Pons (tissue), 1 donor: ENCODE results near the gene PRM2.

Source experiments
- DNase-seq: peaks from one replicate; pipeline ENCODE4 v3.0.0-alpha.2; 2016; ENCODE audit warnings: low spot score

Gene PRM2

DNA sequence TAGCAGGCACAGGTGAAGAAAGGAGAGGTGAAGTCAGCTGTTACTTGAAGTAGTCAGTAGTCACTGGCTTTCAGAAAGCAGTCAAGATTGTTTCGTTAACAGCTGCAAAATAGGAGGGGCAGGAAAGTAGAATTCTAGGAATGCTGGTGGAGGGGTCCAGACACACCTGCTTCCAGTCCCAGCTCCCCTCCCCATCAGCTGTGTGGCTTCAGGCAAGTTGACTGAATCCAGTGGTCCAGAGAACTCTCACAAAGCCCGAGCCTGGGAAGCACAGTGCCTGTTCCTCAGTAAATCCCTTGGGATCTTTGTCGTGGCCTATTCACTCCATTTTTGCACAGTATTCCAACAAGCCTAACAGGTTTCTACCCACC is 15.7 kb downstream of the PRM2 start:
- DNase-seq: no peak

DNA sequence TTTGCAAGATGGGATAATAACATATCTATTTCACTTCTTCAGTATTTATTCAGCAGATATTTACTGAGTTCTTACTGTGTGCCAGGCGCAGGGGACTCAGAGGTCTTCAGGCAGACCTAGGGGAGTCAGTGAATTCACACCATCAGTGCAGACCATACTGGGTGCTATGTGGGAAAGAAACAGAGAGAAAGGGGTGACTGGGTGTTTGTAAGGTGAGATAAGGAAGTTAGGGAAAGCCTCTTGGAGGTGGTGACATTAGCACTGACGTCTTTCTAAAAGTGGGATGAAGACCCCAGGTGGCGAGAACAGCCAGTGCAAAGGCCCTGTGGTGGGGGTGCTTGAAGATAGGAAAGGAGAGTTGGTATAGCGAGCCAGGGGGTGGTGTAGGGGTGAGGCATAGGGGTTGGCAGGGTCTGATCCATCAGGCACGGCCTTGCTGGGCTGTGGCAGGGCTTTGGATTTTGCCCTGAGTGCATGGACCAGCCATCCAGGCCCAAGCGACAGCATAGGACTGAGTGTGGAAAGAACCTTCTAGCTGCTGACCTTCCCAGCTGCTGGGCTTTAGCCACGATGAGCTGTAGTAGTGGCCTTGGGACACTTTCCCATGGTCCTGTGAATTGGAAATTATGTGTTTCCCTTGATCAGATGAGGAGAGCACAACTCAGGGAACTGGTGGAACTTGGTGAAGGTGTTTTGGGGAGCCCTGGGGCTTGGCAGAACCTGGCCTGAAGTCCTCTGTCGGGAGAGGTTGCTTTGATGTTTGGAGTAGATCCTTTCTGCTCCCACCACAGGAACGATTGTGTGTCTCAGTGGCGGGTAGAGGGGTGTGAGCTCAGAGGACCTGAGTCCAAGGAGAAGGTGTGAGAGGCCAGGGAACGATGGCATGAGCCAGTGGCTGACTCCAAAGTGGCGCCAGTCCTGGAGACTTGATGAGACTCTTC is 16.4 kb downstream of the PRM2 start:
- no peak for DNase-seq

DNA sequence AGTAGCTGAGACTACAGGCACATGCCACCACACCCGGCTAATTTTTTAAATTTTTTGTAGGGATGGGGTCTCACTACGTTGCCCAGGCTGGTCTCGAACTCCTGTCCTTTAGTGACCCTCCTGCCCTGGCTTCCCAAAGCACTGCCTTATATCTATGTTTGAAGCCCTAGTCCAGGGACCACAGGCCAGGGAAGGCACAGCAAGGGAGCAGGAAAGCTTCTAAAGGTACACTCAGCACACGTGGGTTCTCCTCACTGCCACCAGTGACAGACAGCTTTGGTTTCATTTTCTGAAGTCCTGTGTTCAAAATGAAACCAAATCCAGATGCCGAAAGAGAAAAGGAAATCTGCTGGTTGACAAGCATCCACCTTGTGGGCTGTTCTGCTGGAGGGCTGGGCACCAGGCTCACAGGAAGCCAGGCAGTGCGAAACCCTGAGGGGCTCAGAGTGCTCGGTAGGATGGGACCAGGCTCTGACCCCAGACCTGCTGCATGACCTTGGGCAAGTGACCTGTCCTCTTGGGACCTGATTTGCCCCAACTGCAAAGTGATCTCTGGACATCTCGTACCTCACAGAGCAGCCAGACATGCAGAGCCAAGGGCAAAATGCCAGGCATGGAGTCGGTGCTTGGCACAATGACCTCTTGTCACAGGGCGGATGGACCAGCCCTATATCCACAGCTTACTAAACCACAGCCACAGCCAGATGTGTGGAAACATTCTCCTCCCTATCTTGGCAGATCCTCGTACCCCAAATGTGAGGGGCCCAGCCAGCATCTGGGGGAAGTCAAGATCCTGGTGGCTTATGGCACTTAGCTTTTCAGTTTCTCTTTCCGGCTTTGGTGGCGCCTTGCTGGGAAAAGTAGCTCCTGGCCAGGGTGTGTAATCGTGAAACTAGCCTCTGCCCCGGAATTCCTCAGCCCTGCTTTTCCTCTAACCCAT is 17.5 kb downstream of the PRM2 start:
- peak; percentile 93 for DNase-seq

DNA sequence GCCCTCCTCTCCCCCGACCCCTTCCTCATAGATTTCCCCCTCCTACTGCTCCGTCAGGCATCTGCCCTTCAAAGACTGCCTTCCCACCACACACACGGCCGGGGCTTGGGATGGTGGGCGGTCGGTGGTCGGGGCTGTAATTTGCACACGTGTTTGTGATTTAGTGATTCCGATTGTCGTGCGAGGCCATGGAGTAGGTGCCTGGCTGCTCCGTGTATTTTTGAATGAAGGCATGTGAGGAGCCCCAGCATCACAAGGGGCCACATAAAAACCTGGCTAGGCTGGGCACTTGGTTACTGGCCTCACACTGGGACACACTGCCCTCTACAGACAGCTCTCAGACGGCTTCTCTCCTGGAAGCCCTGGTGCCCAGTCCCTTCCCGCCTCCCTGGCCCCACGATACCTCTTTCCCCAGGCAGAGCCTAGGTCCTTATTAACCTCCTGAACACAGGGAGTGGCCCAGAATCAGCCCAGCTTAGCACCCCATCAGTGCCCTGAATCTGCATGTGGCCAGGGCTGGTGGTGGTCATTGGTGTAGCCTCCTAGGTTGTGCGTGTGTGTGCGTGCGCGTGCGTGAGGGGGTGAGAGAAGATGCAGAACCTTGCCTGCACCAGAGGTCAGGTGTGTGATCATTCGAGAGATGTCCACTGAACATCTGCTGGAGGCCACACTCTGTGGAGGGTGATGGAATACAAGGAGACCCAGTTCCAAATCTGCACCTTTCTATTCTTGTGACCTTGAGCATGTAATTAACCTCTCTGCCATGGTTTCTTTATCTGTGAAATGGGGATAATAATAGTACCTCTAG is 18.9 kb downstream of the PRM2 start:
- DNase-seq: peak; percentile 87

DNA sequence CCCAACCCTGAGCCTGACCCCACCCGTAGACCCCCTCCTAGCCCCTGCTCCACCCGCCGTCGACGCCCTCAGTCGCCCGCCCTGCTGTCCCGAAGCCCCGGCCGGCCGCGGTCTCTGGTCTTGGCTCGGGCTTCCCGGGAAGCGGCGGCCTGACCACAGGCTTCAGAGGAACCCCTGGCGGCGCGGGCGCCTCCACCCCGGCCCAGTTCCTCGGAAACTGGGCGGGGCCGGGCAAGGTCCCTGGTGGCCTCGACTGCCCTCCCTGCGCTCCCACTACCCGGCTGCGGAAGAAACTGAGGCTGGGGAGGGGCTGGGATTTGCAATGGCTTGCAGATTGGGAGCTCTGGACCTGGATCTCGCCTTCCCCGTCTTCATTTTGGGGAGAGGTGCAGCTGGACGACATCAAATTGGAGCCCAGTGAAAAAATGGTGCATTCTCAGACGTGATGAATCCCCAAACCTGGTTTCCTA is 19.6 kb downstream of the PRM2 start:
- DNase-seq: peak; percentile 28

DNA sequence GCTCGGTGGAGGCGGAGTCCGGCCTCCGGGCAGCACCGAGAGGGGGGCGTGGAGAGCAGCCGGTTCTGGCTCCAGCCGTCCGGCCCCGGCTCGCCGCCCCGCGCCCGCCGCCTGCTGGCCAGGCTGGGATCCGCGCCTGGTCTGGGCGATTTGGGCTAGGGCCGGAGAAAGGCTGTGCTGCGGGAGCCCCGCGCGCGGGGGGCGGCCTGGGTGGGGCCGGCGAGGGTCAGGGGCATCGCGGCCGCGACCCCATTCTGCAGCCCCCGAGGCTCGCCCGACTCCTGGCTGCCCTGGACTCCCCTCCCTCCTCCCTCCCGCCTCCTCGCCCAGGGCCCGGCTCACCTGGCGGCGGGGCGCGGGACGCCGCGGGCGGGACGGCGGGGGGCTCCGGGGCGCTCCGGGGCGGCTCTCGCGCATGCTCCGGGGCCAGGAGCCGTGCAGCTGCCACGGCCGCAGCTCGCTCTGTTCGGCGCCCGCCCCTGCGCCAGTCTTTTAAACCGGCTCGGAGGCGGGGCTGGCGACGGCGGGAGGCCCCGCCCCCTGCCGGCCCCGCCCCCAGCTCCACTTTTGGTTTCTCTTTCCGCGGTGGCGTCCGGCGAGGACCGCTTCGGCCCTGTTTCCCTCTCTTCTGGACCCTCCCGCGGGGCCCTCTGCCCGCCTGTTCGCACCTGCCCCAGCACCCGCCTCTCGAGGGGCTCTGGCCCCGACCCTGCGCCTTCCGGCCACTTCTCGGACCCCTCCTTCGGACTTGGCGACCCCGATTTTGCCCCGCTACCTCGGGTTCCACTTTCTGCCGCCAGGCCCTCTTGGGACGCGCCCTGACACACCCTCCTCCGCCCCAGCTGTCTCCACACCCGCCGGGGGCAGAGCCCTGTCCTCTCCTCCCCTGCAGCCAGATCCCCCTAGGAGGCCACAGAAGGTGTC is 20.3 kb downstream of the PRM2 start, which contains the start of gene SOCS1:
Gene SOCS1 (minus strand): TSS at position 468 of the 924 bp plus-strand sequence. CDS start 726 bp downstream, outside the sequence.
- DNase-seq: peak; percentile 70

DNA sequence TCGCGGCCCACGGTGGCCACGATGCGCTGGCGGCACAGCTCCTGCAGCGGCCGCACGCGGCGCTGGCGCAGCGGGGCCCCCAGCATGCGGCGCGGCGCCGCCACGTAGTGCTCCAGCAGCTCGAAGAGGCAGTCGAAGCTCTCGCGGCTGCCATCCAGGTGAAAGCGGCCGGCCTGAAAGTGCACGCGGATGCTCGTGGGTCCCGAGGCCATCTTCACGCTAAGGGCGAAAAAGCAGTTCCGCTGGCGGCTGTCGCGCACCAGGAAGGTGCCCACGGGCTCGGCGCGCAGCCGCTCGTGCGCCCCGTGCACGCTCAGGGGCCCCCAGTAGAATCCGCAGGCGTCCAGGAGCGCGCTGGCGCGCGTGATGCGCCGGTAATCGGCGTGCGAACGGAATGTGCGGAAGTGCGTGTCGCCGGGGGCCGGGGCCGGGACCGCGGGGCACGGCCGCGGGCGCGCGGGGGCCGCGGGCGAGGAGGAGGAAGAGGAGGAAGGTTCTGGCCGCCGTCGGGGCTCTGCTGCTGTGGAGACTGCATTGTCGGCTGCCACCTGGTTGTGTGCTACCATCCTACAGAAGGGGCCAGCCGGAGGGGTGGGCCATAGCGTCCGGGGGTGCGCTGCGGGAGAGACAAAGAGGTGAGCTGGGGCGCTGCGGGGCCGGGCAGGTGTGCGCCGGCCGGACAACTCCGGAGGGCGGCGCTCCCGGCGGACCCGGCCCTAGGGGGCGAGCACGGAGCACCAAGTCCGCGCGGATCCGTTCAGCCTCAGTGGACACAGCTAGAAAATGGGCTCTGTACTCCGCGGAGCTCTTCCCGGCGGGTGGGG is 21.2 kb downstream of the PRM2 start:
- DNase-seq: no peak

DNA sequence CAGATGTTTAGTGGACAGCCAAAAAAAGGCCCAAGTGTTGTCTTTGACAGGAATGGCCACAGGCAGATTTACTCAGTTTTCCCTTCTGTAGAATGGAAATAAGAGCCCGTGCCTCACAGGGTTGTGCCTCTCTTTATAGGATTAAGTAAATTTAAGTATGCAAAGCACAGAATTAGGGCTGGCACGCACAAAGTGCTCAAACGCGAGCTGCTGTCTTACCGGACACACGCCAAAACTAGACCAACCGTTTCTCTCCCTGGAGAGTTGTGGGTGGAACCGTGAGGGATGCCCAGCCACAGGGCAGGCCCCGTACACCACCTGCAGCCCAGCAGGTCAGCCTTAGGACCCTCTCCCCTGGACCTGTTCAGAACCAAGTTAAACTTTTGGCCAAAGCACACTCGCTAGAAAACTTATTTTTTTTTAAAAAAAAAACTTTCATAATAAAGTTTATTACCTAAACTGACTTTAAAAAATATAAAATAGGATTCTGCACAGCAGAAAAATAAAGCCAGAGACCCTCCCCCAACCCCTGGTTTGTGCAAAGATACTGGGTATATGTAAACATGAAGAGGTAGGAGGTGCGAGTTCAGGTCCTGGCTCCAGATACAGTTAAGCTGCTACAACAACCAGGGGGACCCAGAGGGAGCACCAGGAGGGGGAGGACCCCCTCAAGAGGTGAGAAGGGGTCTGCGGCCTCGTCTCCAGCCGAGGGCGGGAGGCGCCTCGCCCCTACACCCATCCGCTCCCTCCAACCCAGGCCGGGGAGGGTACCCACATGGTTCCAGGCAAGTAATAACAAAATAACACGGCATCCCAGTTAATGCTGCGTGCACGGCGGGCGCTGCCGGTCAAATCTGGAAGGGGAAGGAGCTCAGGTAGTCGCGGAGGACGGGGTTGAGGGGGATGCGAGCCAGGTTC is 22.0 kb downstream of the PRM2 start:
- DNase-seq: no peak

DNA sequence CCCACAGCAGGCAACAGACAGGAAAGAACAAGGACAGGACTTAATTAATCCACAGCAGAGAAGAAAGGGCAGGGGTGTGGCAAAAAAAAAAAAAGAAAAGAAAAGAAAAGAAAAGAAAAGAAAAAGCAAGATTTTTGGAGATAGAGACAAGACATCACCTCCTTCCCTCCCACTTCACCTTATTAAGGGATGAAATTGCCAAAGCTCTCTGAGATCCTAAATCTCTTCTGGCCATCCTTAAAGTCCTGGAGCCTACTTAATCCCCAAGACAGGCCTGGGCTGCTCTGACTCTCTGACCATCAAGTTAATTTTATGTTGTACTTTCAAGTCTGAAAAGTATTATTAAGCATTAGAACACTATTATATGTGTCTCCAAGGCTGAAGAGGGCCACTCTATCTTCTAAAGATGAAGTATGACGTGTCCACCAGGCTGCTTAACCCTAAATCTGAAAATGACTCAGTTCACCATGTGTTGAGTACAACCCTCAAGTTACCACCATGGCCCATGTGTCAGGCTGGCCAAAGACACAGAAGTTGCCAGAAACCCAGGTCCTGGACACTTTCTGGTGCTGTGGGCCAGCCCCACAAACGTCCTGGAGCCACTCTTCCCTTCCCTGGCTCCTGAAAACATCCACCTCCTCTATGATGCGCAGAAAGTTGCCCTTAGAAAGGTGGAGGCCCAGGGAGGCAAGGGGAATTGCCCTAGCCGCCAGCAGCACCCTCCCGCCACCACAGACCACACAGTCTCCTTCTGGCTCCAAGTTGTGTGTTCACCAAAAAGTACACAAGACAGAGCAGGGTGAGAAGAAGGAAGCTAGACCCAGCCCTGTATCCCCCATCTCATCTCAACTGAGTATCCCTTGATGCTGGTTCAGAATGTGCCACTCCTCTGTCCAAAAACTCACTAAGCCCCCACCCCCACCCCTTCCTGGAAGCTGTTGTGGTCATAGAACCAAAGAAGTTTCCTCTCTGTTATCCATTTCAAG is 23.0 kb downstream of the PRM2 start:
- no peak for DNase-seq

DNA sequence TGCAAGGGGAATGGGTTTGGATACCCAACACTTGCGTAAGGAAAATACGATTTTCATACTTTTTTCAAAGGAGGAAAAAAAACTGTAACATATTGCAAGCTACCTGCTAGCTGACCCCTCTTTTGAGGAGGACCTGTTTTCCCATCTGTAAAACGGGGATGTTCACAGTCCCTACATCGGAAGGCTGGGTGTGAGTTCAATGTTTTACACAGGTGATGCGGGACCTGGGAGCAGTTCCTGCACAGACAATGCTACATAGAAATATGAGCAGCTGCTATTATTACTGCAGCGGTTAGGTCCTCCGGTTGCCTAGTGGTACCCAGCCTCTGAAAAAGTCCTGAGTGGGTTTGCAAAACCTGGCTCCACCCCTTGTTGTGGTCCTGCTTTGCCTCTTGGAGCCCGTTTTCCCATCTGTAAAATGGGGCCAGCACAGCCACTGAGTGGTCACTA is 23.8 kb downstream of the PRM2 start:
- no peak for DNase-seq

DNA sequence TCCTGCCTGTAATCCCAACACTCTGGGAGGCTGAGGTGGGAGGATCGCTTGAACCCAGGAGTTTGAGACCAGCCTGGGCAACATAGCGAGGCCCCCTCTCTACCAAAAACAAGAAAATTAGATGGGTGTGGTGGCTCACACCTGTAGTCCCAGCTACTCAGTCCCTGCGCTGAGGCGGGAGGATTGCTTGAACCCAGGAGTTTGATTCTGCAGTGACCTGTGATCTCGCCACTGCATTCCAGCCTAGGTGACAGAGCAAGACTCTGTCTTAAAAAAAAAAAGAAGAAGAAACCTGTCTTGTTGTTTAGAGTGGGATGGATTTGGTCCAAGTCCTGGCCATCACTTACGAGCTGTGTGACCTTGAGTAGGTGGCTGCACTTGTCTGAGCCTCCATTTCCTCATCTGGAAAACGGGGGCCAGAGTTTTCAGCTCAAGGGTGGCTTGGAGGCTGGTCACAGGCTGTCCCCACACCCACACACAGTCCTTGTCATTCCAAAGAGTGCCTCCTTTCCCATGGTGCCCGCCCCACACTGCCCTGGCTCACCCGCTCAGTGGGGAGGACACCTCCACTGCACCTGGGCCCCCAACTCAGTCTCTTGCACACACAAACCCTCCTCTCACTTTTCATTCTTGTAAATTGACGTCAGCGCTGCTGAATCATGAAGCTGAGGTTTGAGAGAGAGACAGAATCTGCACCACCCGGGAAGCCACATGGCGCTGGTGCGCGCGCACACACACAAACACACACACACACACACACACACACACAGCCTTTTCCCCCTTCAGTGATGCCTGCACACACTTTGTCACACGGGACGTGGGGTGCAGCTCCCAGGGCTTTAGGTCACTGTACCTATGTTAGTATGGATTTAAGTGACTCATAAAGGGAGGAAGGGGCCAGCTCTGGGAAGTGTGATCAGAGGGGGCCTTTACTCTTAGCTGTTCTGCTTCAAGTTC is 24.5 kb downstream of the PRM2 start:
- DNase-seq: no peak

DNA sequence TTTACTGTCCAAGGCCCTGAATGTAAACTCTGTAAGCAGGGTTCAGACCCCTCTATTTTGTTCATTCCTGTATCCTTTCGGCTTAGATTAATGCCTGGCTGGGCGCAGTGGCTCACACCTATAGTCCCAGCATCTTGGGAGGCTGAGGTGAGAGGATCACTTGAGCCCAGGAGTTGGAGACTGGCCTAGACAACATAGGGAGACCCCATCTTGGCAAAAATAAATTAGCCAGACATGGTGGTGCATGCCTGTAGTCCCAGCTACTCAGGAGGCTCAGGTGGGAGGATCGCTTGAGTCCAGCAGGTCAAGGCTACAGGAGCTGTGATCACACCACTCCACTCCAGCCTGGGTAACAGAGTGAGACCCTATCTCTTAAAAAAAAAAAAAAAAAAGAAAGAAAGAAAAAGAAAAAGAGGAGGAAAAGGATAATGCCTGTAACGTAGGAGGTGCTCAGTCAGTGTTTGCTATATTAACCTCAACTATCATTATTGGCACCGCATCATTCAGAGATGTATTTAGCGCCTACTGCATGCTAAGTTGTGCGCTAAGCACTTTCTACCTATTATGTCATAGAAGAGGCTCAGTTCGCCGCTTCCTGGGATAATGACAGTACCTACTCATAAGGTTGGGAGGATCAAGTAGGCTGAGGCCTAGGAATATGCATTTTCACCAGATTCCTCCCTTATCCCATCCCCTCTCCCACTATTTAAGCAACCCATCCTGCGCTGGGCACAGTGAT is 25.3 kb downstream of the PRM2 start:
- no peak for DNase-seq

DNA sequence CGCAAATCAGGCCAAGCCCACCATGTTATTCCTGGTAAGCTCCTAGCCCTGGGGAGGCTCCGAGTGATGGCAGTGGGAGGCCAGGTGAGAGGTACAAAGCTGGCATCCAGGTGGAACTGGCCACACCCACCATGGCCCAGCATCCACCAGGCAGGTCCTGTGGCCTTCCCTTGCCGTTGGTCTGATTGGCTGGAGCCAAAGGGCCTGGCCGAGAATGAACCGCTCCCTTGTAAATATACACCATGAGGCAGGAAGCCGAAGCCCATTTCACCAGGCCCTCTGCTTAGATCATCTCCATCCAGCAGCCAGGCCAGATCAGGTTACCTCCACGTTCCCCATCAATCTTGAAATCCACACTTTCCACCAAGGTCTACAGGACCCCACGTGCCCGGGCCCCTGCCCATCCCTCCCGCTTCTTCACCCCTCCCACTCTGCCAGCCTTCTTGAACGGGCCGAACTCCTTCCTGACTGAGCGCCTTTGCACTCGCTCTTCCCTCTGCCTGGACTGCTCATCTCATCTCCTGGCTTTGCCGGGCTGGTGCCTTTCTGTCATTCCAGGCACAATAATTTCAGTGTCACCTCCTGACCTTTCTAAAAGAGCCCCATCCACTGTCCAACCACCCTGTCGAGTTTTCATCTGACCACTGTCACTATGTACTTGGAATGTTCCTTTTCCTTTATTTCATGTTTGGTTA is 26.0 kb downstream of the PRM2 start:
- no peak for DNase-seq

DNA sequence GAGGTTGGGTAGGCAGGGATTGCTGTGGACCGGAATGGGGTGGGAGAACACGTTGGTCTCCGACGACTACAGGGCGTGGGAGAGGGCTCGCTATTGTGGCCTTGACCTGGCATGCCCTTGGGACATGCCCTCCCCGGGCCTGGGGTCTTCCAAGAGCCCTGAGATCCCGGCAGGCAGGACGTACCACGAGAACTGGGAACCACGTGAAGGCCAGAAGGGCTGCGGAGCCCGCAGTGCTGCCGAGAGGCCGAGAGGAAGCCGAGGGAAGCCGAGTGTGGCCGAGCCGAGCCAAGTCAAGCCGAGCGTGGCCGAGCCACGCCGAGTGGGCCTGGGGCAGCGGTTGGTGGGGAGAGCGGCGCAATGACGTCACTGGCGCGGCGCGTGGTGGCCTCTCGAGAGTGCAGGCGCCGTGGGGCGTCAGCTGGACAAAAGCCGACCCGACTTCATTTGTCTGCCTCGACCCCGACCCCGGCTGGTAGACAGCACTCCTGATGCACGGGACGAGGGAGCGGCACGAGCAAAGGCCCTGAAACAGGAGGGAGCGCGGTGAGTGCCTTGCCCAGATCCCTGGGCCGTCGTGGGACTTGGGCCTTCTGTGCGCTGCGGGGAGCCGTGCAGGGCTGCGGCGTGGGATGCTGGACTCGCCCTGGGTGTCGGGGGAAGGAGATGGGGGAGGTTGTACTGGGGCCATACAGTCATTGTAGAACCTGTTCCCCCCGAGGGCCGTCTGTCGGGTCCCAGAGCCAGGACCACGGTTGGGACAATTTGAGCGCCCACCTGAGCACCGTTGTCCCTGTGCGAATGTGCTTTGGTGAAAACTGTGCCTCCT is 26.8 kb downstream of the PRM2 start:
- DNase-seq: no peak
